A549 treated with DMSO at 1 μM for 4 hours (cell line): ENCODE measurements around the gene ORC2. TPM values are rescaled to one million over a fixed set of nuclear protein-coding genes. Genes with fewer than 3 reads are reported as not detected.

Experiments used
- total RNA-seq: library from RNA; stranded (reverse); fragments of 200-300 nt; extraction: Qiagen RNA extraction; gene quantifications from 5 replicates; pipeline ENCODE4 v1.2.3, GENCODE V29; 2022; ENCODE audit warnings: low read depth

The ORC2 gene
- total RNA-seq, result 9.8 to 19.3 TPM (median 15.4 TPM) in 5 replicates

DNA sequence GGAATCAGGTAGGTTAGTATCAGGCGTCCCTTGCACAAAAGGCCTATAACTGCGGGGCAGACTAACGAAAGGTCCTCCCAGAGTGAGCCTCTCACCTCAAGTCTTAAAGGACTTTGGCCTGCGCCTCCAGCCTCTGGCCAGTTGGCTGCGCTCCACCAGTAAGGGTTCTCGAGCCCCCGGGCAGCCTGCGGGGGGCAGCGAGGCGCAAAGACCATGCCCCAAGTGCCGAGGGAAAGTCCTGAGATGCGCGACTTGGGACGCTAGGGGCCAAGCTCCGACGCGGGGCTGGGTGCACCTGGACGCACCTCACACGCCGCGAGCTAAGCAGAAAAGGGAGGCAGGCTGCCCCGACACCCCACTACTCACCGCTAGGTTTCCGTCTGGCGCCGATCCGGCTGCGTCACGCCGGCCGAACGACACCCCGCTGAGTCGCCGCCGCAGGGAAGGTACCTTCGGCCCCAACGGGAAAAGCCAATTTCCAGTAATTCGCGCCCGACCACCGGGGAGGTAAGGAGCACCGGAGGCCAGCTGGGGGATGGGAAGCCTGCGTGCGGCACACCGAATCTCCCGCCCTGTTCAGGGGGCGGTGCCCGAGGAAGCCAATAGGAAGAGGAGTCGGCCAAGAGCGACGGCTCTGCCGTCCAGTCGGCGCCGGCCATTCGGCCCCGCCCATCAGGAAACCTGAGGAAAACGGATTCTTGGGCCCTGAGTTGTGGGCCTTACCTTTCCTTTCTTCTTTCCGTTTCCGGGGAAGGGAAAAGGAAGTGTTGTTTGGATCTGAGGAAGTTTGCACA is at the start of gene ORC2:
Gene ORC2 (minus strand): TSS at position 537 of the 794 bp plus-strand sequence. CDS start 5,537 bp downstream, outside the sequence.

GRCh38 chr2:200888704-200889625 is 74.5 kb downstream of the ORC2 start, which contains the start of the genes NIF3L1 and PPIL3:
NIF3L1 (plus strand) TSS chr2:200889371; CDS start chr2:200891944, 2,573 bp downstream.
PPIL3 (minus strand) TSS chr2:200889077; CDS start chr2:200887615, 1,462 bp downstream.

GRCh38 chr2:200864176-200865034 is 99.1 kb downstream of the ORC2 start, which contains the start of gene CLK1:
CLK1 (minus strand) TSS chr2:200864658; CDS start chr2:200861862, 2,796 bp downstream.

Other genes starting within 250 kb of the ORC2 start
- gene BZW1, start 151.8 kb downstream of the ORC2 start, total RNA-seq, result 365 to 682 TPM (median 464 TPM) in 5 replicates
- 37.6 to 46.2 TPM (median 44.8 TPM) in 5 replicates for gene CLK1, start 99.0 kb downstream of the ORC2 start, total RNA-seq
- 20.1 to 30.1 TPM (median 25.7 TPM) in 5 replicates for gene PPIL3, start 74.6 kb downstream of the ORC2 start, total RNA-seq
- 35.9 to 46.2 TPM (median 43.4 TPM) in 5 replicates for gene NIF3L1, start 74.3 kb downstream of the ORC2 start, total RNA-seq
- 2.7 to 5.8 TPM (median 4.8 TPM) in 5 replicates for gene HYCC2, start 108.0 kb upstream of the ORC2 start, total RNA-seq
- 126 to 148 TPM (median 138 TPM) in 5 replicates for gene NDUFB3, start 108.3 kb upstream of the ORC2 start, total RNA-seq
- gene CFLAR, start 152.5 kb upstream of the ORC2 start, total RNA-seq, result 63.4 to 80.2 TPM (median 72.4 TPM) in 5 replicates
- gene CASP10, start 219.5 kb upstream of the ORC2 start, total RNA-seq, result 1.8 to 2.7 TPM (median 2.5 TPM) in 5 replicates